Activated T-cell treated with anti-CD3 and anti-CD28 coated beads for 24 hours (primary cell): Measurements from ENCODE around the gene CCNG1.
"Not testable (repeated sequence)": the region's sequence is repeated elsewhere in the genome, so short reads cannot be mapped to it uniquely, and the experiment has no call there.

Experiments
- DNase-seq: peaks from one replicate; pipeline ENCODE4 v3.0.0-alpha.2; 2020; ENCODE audit warnings: low read depth

CCNG1 gene

GRCh38 chr5:163437309-163438182 lies at the start of gene CCNG1:
Gene CCNG1, plus strand, starts transcription at chr5:163437595. Its CDS starts 1,662 bp downstream, at chr5:163439257.
- peak; percentile 87 for DNase-seq

GRCh38 chr5:163395792-163396191 lies 41.6 kb upstream of the CCNG1 start:
- no peak for DNase-seq

- DNase-seq = not testable (repeated sequence)
Observed at GRCh38 chr5:163396818-163397340, 40.5 kb upstream of the CCNG1 start.

- no peak for DNase-seq
Observed at GRCh38 chr5:163397354-163397753, 40.0 kb upstream of the CCNG1 start.

- no peak for DNase-seq
Observed at GRCh38 chr5:163399923-163400322, 37.5 kb upstream of the CCNG1 start.

- no peak for DNase-seq
Observed at GRCh38 chr5:163401271-163401670, 36.1 kb upstream of the CCNG1 start.

GRCh38 chr5:163402007-163402406 lies 35.4 kb upstream of the CCNG1 start:
- DNase-seq = no peak

GRCh38 chr5:163404364-163405173 lies 32.8 kb upstream of the CCNG1 start:
- no peak for DNase-seq

- DNase-seq = no peak
Observed at GRCh38 chr5:163407034-163407655, 30.2 kb upstream of the CCNG1 start.

- peak; percentile 42 for DNase-seq
Observed at GRCh38 chr5:163408311-163408923, 29.0 kb upstream of the CCNG1 start.

- DNase-seq = no peak
Observed at GRCh38 chr5:163409384-163409783, 28.0 kb upstream of the CCNG1 start.

- no peak for DNase-seq
Observed at GRCh38 chr5:163410505-163410904, 26.9 kb upstream of the CCNG1 start.

- DNase-seq = not testable (repeated sequence)
Observed at GRCh38 chr5:163415673-163416072, 21.7 kb upstream of the CCNG1 start.

GRCh38 chr5:163424836-163425235 lies 12.6 kb upstream of the CCNG1 start:
- no peak for DNase-seq

GRCh38 chr5:163426128-163426527 lies 11.3 kb upstream of the CCNG1 start:
- not testable (repeated sequence) for DNase-seq

GRCh38 chr5:163432544-163432943 lies 4.9 kb upstream of the CCNG1 start:
- DNase-seq = no peak

GRCh38 chr5:163433271-163433670 lies 4.1 kb upstream of the CCNG1 start:
- no peak for DNase-seq

- peak; percentile 28 for DNase-seq
Observed at GRCh38 chr5:163434401-163434866, 3.0 kb upstream of the CCNG1 start.

GRCh38 chr5:163436515-163436914 lies 880 bp upstream of the CCNG1 start:
- DNase-seq = no peak

GRCh38 chr5:163437011-163437308 lies 435 bp upstream of the CCNG1 start:
- DNase-seq = no peak

- DNase-seq = no peak
Observed at GRCh38 chr5:163439092-163439425, 1.7 kb downstream of the CCNG1 start.

GRCh38 chr5:163440954-163441353 lies 3.6 kb downstream of the CCNG1 start:
- no peak for DNase-seq
